GM10248 (cell line): Measurements from ENCODE around the gene NR5A2.

Experiments
- CTCF ChIA-PET: fragments of 300-600 bp; sonication (Branson Sonifier 250); formaldehyde crosslinking; extraction: SDS; loops from one replicate; lab custom pipeline; 2021; ENCODE audit warnings: antibody characterized with exemption; lab: Yijun Ruan, JAX
- POLR2A ChIA-PET: fragments of 350-650 bp; sonication (Branson Sonifier 250); formaldehyde crosslinking; extraction: SDS; loops from one replicate; lab custom pipeline; 2020; ENCODE audit warnings: antibody characterized with exemption; lab: Yijun Ruan, JAX
- DNase-seq: peaks from one replicate; pipeline ENCODE4 v3.0.0; 2012; ENCODE audit errors: extremely low spot score
- CTCF ChIP-seq: IDR thresholded peaks from 2 replicates; pipeline ENCODE4 v1.5.1; 2012; ENCODE audit warnings: mild to moderate bottlenecking, low read depth; ENCODE audit errors: extremely low read depth, missing control alignments, control extremely low read depth

The NR5A2 gene

GRCh38 chr1:200107004-200107470 lies 79.5 kb downstream of the NR5A2 start:
- POLR2A ChIA-PET = no interaction called here
- CTCF ChIA-PET = interaction anchor here (0.9 kb wide), 1 partner anchor 18 kb away, joined by 3 read pairs; no protein-coding TSS in a partner anchor
- no peak for DNase-seq

GRCh38 chr1:200108659-200109058 lies 81.1 kb downstream of the NR5A2 start:
- TF ChIP-seq CTCF = no peak
- CTCF ChIA-PET = no interaction called here
- no peak for DNase-seq
- POLR2A ChIA-PET = no interaction called here

More at GRCh38 chr1:200107004-200107470, 79.5 kb downstream of the NR5A2 start:
- no peak for TF ChIP-seq CTCF

DNA sequence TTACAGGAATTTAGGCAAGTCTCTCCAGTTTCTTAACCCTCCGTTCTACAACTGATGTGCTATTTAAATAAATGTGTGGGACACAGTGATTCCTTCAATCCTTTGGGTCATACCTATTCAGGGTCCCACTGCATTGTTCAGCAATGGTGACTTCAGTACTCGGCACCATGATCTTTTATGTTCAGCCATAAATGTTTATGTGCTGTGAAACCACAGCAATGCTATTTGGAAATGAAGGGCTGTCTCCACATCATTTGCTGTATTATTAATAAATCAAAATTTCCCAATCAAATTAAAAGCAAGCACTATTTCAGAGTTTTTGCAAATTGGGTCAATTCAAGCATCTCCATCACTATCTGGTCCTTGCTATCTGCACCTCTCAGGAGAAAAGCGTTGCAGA lies 84.8 kb downstream of the NR5A2 start:
- DNase-seq = no peak
- ChIA-PET POLR2A (no interaction called here), CTCF (no interaction called here)
- no peak for TF ChIP-seq CTCF

GRCh38 chr1:200115532-200115931 lies 88.0 kb downstream of the NR5A2 start:
- CTCF ChIA-PET = interaction anchor here (1.0 to 1.1 kb wide), 2 partner anchors 13 to 17 kb away, joined by 3 read pairs; no protein-coding TSS in a partner anchor
- no peak for TF ChIP-seq CTCF
- POLR2A ChIA-PET = no interaction called here
- DNase-seq = no peak

GRCh38 chr1:200116324-200116723 lies 88.8 kb downstream of the NR5A2 start:
- ChIA-PET POLR2A (no interaction called here), CTCF (interaction anchor here (1.0 to 1.4 kb wide), 3 partner anchors 13 to 167 kb away, joined by 3 read pairs; no protein-coding TSS in a partner anchor)
- no peak for TF ChIP-seq CTCF
- DNase-seq = no peak

GRCh38 chr1:200118779-200119505 lies 91.4 kb downstream of the NR5A2 start:
- no peak for TF ChIP-seq CTCF
- CTCF ChIA-PET = no interaction called here
- POLR2A ChIA-PET = no interaction called here
- no peak for DNase-seq
